Measurements from ENCODE around the gene GCFC2.
"Not testable (repeated sequence)": the region's sequence is repeated elsewhere in the genome, so short reads cannot be mapped to it uniquely, and the experiment has no call there.

GCFC2 gene

GRCh38 chr2:75679556-75679955 is 31.2 kb downstream of the GCFC2 start:
- DNase-seq (ENCODE audit: low read depth) = no peak

- no peak for DNase-seq (ENCODE audit: low read depth)
These were observed 34.3 kb downstream of the GCFC2 start for GRCh38 chr2:75676464-75676863.

DNA sequence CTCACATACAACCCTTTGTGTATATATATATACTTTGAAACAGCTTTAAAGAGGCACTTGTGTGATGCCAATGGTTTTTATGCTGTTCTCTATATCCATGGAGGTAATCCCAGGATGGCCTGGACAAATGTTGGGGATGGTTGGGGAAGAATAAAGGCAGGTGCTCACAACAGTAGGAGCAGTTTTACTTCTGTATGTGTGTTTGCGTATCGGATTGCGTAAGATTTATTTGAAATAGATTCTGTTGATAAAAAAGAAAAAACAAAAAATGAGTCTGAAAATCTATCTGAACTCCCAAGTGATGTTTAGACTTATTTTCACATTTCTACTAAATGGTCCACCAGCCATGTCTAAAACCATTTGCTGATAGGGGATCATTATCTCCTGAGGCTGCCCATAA is 34.8 kb downstream of the GCFC2 start:
- DNase-seq (ENCODE audit: low read depth) = no peak

GRCh38 chr2:75675423-75675822 is 35.3 kb downstream of the GCFC2 start:
- not testable (repeated sequence) for DNase-seq (ENCODE audit: low read depth)

GRCh38 chr2:75667884-75668283 is 42.8 kb downstream of the GCFC2 start:
- DNase-seq (ENCODE audit: low read depth) = no peak

GRCh38 chr2:75666911-75667310 is 43.8 kb downstream of the GCFC2 start:
- no peak for DNase-seq (ENCODE audit: low read depth)

DNA sequence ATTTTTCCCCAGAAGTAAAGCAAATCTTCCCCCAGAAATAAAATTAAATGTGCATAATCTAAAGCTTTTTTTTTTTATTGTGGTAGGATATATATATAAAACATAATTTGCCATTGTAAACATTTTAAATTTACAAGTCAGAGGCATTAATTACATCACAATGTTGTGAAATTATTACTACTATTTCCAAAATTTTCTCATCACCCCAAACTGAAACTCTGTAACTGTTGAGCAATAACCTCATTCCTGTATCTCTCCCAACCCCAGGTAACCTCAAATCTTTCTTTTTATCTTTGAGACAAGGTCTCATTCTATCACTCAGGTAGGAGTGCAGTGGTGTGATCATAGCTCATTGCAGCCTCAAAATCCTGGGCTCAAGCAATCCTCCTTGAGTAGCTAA is 52.9 kb downstream of the GCFC2 start:
- no peak for DNase-seq (ENCODE audit: low read depth)

GRCh38 chr2:75656563-75656962 is 54.2 kb downstream of the GCFC2 start:
- no peak for DNase-seq (ENCODE audit: low read depth)

DNA sequence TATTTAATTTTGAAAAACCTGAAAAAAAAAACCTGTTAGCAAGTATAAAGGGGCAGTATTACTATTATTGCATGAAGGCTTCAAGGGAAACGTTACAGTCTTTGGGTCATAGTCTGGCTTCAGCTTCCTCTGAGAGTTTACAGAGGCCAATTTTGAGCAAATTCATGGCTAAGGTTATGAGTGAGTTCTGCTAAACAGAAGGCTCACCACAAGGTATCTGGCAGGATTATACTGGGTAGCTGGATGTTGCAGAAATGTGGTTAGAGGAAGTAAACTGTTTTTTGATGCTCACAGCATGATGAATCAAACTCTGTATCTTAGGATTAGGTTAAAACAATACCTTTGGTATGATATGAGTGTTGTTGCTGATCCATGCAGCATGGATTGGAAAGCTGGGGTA is 54.9 kb downstream of the GCFC2 start:
- DNase-seq (ENCODE audit: low read depth) = no peak

GRCh38 chr2:75654012-75654411 is 56.7 kb downstream of the GCFC2 start:
- no peak for DNase-seq (ENCODE audit: low read depth)

DNA sequence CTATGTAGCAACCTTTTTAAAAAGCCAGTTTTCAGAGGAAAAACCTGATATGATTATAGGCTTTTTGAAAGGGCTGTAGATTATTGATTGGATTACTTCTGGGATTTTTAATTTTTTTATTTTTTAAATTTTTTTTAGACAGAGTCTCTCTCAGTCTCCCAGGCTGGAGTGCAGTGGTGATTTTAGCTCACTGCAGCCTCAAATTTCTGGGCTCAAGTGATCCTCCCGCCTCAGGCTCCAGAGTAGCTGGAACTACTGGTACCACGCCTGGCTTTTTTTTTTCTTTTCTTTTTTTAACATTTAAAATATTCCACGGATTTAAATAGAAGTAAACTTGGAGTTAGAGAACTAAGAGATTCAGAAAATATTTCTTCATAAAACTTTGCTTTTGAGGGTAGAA is 62.9 kb downstream of the GCFC2 start:
- DNase-seq (ENCODE audit: low read depth) = no peak

DNA sequence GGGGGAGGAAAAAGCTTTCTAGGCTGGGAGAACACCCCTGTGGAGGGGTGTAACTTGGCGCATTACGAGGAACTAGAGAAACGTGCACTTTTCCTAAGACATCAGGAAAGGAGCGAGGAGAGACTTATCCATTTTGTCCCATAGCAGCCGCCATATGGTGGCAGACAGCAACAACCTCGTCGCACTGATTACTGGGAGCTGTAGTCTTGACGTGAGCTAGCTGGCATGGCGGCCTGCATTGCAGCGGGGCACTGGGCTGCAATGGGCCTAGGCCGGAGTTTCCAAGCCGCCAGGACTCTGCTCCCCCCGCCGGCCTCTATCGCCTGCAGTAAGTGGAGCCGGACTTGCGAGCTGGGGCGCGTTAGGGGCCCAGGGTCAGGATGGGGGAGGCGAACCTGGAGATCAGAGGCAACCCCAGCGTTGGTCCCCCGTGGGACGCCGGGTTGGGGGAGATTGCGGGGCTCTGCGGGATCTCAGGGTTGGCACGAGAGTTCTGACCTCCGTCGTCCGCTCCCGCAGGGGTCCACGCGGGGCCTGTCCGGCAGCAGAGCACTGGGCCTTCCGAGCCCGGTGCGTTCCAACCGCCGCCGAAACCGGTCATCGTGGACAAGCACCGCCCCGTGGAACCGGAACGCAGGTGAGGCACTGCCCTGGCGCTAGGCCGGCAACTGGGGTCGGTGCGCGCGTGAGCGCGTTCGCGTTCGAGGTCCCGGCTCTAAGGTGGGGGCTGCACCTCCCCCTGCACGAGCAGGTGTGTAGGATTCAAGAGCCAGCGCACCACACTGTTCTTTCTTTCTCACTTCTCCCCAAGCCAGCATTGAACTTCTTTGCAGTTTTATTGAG is 63.9 kb downstream of the GCFC2 start, which contains the start of gene MRPL19:
MRPL19 (plus strand) TSS at position 201 of the 843 bp plus-strand sequence; CDS start at position 226, 25 bp downstream.
- peak; percentile 53 for DNase-seq (ENCODE audit: low read depth)

GRCh38 chr2:75646090-75646582 is 64.6 kb downstream of the GCFC2 start:
- DNase-seq (ENCODE audit: low read depth) = no peak

GRCh38 chr2:75645643-75646042 is 65.1 kb downstream of the GCFC2 start:
- no peak for DNase-seq (ENCODE audit: low read depth)

DNA sequence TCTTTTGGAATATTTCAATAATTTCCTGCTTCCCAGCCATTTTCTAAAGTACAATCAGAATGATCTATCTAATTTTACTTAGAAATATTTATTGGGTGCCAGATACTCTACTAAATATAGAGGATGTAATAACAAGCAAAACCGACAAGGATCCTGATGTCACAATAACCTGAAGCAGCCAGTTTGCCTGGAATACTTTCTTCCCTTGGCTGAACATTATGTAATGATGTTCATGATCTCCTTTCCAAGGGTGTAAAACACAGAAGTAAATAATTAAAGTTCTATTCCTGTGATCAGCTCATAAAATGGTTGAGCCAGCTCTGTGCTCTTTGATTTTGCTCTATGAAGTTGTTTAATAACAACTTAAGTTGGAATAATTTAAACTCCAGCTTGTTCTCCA is 66.7 kb downstream of the GCFC2 start:
- no peak for DNase-seq (ENCODE audit: low read depth)

- no peak for DNase-seq (ENCODE audit: low read depth)
These were observed 69.1 kb downstream of the GCFC2 start for GRCh38 chr2:75641587-75641986.

DNA sequence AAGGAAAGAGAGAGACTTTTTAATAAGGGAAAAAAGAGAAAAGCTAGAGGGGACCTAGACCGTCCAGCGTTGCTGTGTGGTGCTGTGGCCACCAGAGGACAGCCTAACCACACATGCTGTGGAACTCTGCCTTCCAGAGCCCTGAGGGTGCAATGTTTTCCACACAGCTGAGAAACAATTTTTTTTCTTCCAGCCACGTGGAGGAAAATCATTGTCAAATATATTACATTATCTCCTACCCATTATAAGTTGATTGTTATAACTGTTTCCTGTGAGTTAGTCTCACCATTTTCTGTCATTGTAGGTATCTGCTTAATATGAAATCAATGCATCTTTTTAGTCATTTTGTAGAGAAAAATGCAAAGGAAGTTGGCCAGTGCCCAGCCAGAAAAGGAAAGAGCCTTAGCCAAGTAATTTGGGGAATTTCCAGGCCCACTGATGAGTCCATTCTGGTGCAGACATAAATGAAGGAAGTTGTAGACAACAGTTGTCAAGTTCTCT is 70.0 kb downstream of the GCFC2 start:
- peak; percentile 32 for DNase-seq (ENCODE audit: low read depth)

DNA sequence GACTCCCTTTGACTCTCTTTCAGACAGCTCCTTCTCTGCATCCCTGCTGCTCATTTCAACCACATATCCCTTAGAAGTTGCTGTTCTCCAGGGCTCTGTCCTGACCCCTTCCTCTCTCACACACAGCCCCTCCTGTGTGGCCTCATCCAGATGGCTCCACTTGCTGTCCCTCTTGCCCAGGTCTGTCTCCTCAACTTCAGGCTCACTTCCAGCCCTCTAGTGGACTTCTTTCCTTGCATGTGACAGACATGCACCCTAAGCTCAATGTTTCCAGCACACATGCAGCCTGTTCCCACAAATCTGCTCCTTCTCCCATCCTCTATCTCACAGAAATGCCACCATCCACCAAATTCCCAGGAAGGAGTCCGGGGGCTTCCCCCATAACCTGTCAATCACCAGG is 73.1 kb downstream of the GCFC2 start:
- DNase-seq (ENCODE audit: low read depth) = no peak

DNA sequence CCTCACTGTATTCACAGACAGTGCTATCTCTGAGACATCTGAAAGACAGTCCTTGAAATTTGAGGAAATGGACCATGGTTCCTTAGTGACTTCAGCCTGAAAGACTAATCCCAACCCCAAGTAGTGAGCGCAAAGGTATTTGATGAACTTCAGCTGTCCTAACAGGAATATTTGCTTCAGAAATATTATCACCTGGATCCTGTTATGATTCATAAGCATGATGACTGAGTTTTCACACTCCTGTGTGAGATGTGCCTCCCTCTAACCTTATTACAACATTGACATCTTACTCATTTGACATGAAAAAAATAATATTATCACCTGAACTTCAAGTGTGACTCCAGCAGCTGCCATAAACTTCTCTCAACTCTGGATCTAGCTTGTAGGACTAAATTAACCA is 75.8 kb downstream of the GCFC2 start:
- no peak for DNase-seq (ENCODE audit: low read depth)

DNA sequence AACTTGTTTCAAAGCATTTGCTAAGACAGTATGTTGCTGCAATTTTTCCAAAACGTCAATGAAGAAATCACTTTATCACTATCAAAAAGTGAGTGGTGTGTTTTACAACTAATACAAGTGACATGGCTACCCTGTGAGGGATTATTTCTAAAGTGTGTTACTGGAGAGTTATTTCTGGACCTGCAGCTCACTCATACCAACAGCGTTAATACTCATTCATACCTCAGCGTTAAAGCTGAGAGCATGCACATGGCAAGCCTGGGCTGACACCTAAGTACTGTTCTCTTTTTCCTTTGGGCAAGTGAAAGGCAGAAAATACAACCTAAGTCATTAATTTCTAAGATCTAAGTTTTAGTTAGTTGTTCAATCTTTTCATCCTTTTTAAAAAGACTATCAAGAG is 77.1 kb downstream of the GCFC2 start:
- no peak for DNase-seq (ENCODE audit: low read depth)

DNA sequence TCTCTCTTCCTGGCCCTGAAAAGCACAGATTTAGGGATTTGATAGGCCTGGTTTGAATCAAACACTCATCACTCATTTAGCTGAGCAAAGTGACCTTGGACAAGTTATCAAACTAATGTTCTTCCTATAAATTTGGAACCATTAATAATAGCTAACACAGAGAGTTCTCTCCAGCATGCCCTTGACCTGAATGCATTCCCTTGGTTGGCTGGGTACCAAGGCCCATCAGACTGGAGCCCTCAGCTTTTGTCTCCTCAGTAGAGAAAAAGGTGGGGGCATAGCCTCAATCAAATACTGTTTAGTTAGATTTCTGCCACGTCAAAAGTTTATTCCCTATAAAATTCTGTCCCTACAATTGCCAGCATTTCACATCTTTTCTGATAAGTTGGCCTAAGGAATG is 77.9 kb downstream of the GCFC2 start:
- DNase-seq (ENCODE audit: low read depth) = no peak

- no peak for DNase-seq (ENCODE audit: low read depth)
These were observed 78.5 kb downstream of the GCFC2 start for GRCh38 chr2:75632091-75632701.

DNA sequence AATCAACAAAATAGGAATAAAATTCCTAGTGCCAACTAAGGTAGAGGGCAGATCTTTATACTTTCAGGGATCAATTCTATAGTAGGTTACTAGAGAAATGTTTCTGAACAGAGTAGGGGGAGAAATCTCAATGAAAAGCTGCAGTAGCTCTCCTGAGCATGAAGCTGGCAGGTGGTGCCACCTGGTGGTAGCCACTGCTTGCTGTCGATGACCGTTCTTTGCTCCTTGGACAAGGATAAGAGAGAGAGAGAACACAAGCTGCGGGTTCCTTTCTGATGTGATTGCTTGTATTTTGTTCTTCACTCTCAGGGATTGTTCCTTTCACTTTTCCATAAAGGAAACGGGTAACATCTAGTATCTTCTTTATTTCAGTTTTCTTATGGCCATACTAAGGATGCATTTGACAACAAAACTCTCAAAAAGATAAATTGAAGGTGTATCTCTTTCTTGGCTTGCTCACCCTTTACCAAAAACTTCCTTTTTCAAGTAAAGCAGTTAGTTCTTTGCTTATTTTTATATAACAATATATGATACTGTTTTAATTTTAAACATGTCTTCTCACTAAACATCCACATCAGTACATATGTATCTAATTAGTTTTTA is 82.7 kb downstream of the GCFC2 start:
- DNase-seq (ENCODE audit: low read depth) = peak; percentile 34
